HG03064 (cell line): ENCODE results near the gene CNTN2.

ENCODE experiments used
- ATAC-seq: cut with Tn5 transposase; IDR thresholded peaks from one replicate; pipeline ENCODE4 v1.9.1; 2021; ENCODE audit warnings: low read depth; ENCODE audit not compliant: unreplicated experiment

The CNTN2 gene

GRCh38 chr1:205111354-205111753, 68.3 kb downstream of the CNTN2 start:
- no peak for ATAC-seq

GRCh38 chr1:205118752-205119151, 75.7 kb downstream of the CNTN2 start:
- ATAC-seq: no peak

- ATAC-seq: peak; percentile 97
Measured at GRCh38 chr1:205121660-205122488, 78.9 kb downstream of the CNTN2 start, which contains the start of gene RBBP5. Gene RBBP5, minus strand, starts transcription at chr1:205121978. Its CDS starts 105 bp downstream, at chr1:205121873.

- peak; percentile 6 for ATAC-seq
Measured at GRCh38 chr1:205122489-205122882, 79.5 kb downstream of the CNTN2 start.

GRCh38 chr1:205124726-205125125, 81.7 kb downstream of the CNTN2 start:
- no peak for ATAC-seq

- no peak for ATAC-seq
Measured at GRCh38 chr1:205127646-205128045, 84.6 kb downstream of the CNTN2 start.
